ENCODE results near the gene KLHL25. TPM values are rescaled to one million over a fixed set of nuclear protein-coding genes. Genes with fewer than 3 reads are reported as not detected.

The KLHL25 gene
- total RNA-seq, 1 donor from 2014 or later: 11.0 TPM

DNA sequence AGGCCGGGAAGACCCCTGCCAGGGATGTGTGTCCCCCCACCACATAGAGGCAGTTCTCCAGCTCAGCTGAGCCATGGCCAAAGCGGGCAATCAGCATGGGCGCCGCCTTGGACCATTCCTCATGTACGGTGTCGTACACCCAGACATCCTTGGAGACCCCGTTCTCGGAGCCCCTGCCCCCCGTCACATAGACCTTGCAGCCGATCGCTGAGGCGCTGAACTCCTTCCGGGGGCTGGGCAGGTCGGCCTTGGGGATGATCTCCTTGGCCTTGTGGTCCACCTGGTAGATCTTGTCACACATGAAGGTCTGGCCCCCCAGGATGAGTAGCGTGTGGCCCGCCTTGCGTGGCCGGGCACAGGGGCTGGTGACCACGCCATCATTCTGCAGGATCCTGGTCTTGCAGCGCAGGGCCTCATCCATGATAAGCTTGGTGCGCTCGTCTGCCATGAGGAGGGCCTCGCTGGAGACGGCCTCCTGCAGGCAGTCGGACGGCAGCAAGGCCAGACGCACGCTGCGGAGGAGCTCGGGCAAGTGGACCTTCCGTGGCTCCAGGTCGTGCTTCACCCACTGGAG lies 26.0 kb downstream of the KLHL25 start:
- Mint-ChIP-seq H3K27ac (no peak overlapping the region), H3K9me3 (no peaks in the 10 kb centered on the region), H3K27me3 (ENCODE audit: insufficient read depth) (no peaks in the 10 kb centered on the region), H3K4me1 (ENCODE audit: low read depth) (no peaks in the 10 kb centered on the region), H3K4me3 (no peak overlapping the region), H3K36me3 (ENCODE audit: low read depth) (no peaks in the 10 kb centered on the region)
- no peak for DNase-seq (ENCODE audit: low spot score)
- intact Hi-C loops (cut with micrococcal nuclease): no loop called here

DNA sequence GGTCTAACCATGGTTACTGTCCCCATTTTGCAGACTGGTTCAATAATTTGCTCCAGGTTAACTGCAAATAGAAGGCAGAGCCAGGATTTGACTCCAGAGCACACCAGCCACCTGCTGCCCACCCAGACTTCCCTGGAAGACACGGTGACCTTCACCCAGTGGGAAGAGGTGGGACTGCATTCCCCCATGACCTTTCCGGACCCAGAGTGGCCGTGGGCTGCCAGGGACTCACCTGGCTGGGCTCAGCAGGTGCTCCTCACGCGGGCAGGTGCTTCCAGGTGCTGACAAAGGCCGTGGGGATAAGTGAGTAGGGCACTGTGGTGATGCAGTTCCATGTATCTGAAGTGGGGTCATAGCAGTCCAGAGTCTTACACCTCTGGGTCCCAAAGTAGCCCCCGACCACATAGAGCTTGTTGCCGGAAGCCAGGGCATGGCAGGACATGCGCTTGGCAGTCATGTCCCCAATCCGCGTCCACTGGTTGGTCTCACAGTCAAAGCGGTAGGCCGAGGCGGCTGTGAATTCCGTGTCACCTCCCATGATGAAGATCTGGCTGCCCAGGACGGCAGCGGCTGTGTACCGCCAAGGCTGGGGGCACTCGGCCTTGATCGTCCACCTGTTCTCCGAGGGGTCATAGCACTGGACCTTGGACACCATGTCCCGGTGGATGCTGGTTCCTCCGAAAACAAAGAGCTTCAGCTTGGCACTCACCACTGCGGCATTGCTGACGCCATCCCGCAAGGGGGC lies 26.8 kb downstream of the KLHL25 start:
- no peak overlapping the region for H3K27ac Mint-ChIP-seq
- no peaks in the 10 kb centered on the region for H3K27me3 Mint-ChIP-seq (ENCODE audit: insufficient read depth)
- intact Hi-C loops (cut with micrococcal nuclease): no loop called here

DNA sequence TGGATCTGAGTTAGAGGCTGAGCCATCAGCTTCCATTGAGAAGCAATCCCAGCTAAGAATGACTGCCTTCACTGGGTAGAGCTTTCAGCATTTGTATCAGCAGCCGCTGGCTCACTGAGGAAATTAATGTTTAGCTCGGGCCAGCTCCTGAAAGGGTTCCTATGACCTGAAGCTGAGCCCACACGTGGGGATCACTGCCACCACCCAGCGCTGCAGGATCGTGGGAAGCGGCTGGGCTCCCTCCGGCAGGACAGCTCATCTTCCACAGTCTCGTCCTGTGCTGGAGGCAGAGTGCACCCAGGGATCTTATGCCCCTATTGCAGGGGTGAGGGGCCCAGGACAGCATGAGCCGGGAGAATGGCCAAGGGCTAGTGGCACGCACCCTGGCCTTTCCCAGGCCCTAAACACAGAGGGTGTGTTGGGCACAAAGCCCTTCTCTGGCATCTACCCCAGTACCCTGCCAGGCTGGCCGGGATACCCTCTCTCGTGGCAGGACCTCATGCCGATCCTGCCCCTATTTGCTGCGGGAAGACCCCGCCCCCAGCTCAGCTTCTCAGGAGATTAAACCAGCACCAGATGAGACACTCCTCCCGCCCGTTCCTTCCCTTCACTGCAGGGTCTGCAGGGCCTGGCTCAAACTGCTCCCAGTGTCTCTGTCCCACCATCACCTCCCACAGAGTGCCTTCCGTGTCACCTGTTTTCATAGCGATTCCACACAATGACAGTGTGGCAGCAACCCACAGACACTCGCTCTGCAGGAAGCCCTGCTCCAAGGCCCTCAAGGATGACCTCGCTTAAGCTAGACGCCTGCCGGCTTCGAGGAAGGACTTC lies 28.5 kb downstream of the KLHL25 start:
- Mint-ChIP-seq H3K36me3 (ENCODE audit: low read depth) (no peaks in the 10 kb centered on the region), H3K27ac (no peak overlapping the region), H3K27me3 (ENCODE audit: insufficient read depth) (no peaks in the 10 kb centered on the region), H3K4me3 (no peak overlapping the region), H3K4me1 (ENCODE audit: low read depth) (no peaks in the 10 kb centered on the region), H3K9me3 (no peaks in the 10 kb centered on the region)
- no peak for DNase-seq (ENCODE audit: low spot score)
- intact Hi-C loops (cut with micrococcal nuclease): no loop called here

More for the DNA sequence above, 26.8 kb downstream of the KLHL25 start:
- Mint-ChIP-seq H3K36me3 (ENCODE audit: low read depth) (no peaks in the 10 kb centered on the region), H3K9me3 (no peaks in the 10 kb centered on the region), H3K4me1 (ENCODE audit: low read depth) (no peaks in the 10 kb centered on the region), H3K4me3 (no peak overlapping the region)
- no peak for DNase-seq (ENCODE audit: low spot score)

DNA sequence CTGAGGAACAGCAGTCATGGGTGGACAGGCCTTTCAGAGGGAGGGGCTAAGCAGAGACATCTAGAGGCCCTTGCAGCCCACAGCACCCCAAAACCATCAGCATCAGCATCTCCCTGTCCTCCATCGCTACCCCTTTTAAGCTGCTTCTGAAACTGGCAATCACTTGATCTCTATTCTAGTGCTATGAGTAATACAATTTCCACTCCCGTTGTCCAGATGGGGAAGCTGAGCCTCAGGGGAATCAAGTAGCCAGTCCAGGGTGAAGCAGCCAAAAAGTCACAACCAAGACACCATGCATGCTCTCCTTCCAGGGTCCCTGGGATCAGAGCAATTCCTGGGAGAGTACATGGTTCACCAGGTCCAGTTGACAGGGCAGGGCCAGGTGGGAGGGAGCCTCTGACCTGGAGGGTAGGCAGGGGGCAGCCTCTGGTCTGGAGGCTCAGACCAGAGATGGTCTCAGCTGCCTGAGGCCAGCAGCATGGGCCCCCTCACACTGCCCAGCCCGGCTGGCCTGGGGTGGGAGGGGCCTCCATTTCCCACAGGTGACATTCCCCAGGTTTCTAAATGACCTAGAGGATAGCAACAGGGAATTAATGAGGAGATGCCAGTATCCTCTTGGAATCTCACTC lies 30.0 kb downstream of the KLHL25 start:
- Mint-ChIP-seq H3K4me1 (ENCODE audit: low read depth) (no peaks in the 10 kb centered on the region), H3K9me3 (no peaks in the 10 kb centered on the region), H3K27me3 (ENCODE audit: insufficient read depth) (no peaks in the 10 kb centered on the region), H3K27ac (no peak overlapping the region), H3K36me3 (ENCODE audit: low read depth) (no peaks in the 10 kb centered on the region), H3K4me3 (no peak overlapping the region)
- DNase-seq (ENCODE audit: low spot score): no peak
- intact Hi-C loops (cut with micrococcal nuclease): no loop called here

DNA sequence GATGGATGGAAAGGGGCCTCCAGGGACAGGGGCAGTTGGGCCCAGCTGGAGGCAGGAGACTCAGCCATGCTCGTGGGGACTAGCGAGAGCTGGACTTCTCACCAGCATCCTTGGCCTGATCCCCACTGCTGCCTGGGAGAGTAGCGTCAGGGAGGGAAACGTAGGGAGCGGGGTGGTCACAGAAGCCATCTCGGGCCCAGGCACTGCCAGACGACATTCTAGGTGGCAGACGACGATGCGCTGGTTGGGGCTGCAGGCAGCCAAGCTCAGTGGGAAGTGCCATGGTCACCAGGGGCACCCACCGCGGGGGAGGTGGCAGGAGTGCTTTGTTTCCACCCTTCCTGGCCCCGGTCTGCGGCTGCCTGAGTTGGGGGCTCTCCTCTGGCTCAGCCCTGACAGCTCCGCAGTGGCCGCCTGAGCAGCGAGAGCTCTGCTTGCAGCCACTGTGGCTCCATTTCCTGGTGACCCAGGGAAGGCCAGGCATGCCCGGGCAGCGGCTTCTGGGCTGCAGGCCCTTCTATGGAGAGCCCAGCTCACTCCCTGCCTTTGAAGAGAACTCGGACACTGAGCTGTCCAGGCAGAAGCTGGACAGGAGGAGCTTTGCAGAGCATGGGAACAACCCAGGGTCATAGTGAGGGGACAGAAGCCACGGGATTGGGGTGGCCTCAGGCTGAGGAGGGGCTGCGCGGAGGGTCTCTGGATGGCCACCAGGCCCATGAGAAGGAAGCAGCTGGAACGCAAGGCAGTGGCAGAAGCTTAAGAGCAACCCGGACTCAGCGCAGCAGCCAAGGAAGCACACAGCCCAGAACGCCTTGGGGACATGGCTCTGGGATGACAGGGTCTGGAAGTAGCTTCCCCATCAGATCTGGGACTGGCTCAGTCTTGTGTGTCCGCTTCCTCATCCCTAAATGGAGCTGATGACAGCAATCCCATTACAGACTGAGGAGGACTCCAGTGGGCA lies 30.8 kb downstream of the KLHL25 start:
- Mint-ChIP-seq H3K4me3 (no peak overlapping the region), H3K27ac (no peak overlapping the region), H3K36me3 (ENCODE audit: low read depth) (no peaks in the 10 kb centered on the region), H3K4me1 (ENCODE audit: low read depth) (no peaks in the 10 kb centered on the region), H3K27me3 (ENCODE audit: insufficient read depth) (no peaks in the 10 kb centered on the region), H3K9me3 (no peaks in the 10 kb centered on the region)
- DNase-seq (ENCODE audit: low spot score): no peak
- intact Hi-C loops (cut with micrococcal nuclease): no loop called here

DNA sequence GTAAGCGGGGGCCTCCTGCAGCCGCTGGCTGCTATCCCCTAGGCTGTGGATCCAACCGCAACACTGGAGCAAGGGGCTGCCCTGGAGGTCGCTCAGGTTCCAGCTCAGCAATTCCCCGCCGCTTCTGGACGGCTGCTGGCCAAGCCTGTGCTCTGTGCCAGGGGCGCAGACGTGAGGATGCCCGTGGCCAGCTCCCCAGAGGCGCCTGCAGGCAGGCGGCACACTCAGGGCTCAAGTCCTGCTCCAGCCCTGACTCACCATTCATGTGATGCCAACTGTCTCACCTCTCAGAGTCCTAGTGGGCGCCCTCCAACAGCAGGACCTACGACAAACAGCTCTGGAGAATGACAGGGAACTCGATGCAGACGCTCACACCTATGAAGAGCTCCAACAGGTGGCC lies 31.6 kb downstream of the KLHL25 start:
- H3K27ac Mint-ChIP-seq: no peak overlapping the region
- H3K9me3 Mint-ChIP-seq: no peaks in the 10 kb centered on the region
- H3K4me3 Mint-ChIP-seq: no peak overlapping the region
- no peaks in the 10 kb centered on the region for H3K27me3 Mint-ChIP-seq (ENCODE audit: insufficient read depth)
- intact Hi-C loops (cut with micrococcal nuclease): no loop called here
- H3K4me1 Mint-ChIP-seq (ENCODE audit: low read depth): no peaks in the 10 kb centered on the region
- DNase-seq (ENCODE audit: low spot score): no peak
- no peaks in the 10 kb centered on the region for H3K36me3 Mint-ChIP-seq (ENCODE audit: low read depth)

DNA sequence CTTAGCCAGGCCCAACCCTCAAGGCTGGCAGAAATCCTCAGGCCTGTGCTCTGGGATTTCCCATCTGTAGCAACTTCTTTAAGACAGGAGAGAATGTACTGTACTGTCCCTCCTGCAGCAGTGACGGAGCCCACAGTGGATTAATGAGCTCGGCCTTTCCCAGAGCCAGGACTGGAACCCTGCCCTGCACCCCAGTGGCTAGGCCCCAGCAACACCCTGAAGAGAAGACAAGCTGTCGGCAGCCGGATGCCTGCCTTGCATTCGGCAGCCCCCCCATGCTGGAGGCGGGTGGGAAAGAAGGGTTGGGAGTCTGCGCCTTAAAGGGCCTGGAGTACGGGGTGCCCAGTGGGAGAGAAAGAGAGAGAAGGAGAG lies 32.0 kb downstream of the KLHL25 start:
- no peak for DNase-seq (ENCODE audit: low spot score)
- intact Hi-C loops (cut with micrococcal nuclease): no loop called here
- H3K27ac Mint-ChIP-seq: no peak overlapping the region

DNA sequence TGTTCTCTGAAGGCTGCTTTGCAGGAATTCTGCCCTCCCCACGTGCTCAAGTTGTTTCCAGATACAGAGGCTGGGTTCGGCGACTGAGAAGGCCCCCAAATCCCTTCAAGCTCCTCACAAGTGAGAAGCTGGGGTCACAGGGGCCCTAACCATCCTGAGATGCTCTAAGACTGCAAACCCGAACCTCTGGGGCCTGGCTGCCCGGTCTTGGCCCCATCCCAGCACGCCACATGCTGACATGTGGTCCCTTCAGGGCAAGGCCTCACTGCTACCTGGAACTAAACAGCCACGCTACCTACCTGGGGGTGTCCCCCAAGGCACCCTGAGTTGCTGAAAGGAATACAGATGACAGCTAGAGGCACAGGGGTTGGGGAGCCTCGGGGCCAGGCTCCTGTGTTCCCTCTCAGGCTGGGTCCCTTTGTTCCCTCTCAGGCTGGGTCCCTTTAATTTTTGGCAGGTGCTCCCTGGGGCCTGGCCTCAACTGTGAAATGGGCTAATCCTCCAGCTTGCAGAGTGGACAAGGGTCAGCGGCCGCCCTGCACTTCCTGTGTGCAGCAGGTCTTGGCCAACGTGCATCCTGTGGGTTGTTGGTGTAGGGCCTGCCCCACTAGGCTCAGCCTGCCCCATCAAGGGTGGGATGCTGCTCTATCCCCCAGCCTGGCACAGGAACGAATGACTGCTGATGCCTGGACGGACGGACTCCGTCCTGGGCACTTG lies 32.5 kb downstream of the KLHL25 start:
- no peak overlapping the region for H3K27ac Mint-ChIP-seq
- no peaks in the 10 kb centered on the region for H3K4me1 Mint-ChIP-seq (ENCODE audit: low read depth)
- intact Hi-C loops (cut with micrococcal nuclease): no loop called here
- no peak for DNase-seq (ENCODE audit: low spot score)
- H3K4me3 Mint-ChIP-seq: no peak overlapping the region
- H3K36me3 Mint-ChIP-seq (ENCODE audit: low read depth): no peaks in the 10 kb centered on the region
- no peaks in the 10 kb centered on the region for H3K9me3 Mint-ChIP-seq
- H3K27me3 Mint-ChIP-seq (ENCODE audit: insufficient read depth): no peaks in the 10 kb centered on the region

More for the DNA sequence above, 32.0 kb downstream of the KLHL25 start:
- H3K27me3 Mint-ChIP-seq (ENCODE audit: insufficient read depth): no peaks in the 10 kb centered on the region
- no peaks in the 10 kb centered on the region for H3K9me3 Mint-ChIP-seq
- no peaks in the 10 kb centered on the region for H3K4me1 Mint-ChIP-seq (ENCODE audit: low read depth)
- no peaks in the 10 kb centered on the region for H3K36me3 Mint-ChIP-seq (ENCODE audit: low read depth)
- H3K4me3 Mint-ChIP-seq: no peak overlapping the region

DNA sequence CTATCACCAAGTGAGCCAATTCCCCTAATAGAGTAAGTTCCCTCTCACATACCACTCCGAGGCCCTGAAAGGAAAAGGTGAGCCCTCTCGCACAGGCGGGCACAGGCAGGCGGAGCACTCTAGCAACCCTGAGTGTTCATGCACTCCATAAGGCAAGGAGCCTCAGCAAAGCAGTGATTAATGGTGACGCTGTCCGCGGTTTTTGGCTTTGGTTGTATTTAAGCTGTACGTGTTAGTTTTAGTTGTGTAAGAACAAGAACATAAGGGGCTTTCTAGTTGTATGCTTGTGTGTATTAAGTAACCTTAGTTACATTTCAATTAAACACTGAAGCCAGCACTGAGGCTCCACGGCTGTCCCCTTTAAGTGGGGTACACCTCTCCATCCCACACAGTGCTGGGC lies 33.1 kb downstream of the KLHL25 start:
- Mint-ChIP-seq H3K36me3 (ENCODE audit: low read depth) (no peaks in the 10 kb centered on the region), H3K4me1 (ENCODE audit: low read depth) (no peaks in the 10 kb centered on the region), H3K9me3 (no peaks in the 10 kb centered on the region), H3K4me3 (no peak overlapping the region), H3K27me3 (ENCODE audit: insufficient read depth) (no peaks in the 10 kb centered on the region), H3K27ac (no peak overlapping the region)
- intact Hi-C loops (cut with micrococcal nuclease): no loop called here
- no peak for DNase-seq (ENCODE audit: low spot score)

DNA sequence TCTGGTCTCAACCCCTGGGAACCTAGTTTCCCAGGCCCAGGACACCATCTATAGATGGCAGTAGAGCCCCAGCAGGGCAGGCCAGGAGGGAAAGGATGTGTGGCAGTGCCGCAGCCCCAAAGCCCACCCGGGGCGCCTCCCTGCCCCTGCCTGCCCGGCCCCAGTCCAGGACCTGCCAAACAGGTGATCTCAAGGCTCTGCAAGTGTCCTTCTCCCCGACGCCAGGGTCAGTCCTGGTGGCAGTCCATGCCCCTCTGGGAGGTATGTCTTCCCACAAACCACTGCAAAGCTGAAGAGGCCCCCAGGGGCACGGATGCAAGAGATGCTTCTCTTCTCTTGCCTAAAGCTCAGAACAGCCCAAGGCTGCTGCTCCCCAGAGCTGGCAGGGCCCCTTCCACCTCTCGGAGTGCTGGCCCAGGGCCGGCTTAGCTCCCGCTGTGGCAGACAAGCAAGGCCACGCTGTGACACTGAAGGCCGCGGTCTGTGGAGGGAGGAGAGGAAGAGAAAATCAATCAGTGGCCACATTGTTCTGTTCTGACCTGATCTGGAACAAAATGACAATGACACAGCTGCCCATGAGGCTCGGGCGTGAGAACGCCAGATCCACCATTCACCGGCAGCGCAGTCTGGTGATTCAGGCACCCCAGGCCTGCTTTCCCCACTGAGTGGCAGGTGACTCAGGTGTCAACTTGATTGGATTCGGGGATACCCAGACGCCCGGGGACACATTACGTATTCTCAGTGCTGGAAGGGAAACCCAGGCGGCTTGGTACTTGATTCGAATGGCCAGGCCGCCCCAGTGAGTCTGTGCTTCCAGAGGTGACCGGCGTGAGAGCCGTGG lies 34.0 kb downstream of the KLHL25 start:
- no peaks in the 10 kb centered on the region for H3K9me3 Mint-ChIP-seq
- intact Hi-C loops (cut with micrococcal nuclease): no loop called here
- no peak overlapping the region for H3K27ac Mint-ChIP-seq
- no peaks in the 10 kb centered on the region for H3K36me3 Mint-ChIP-seq (ENCODE audit: low read depth)
- no peak for DNase-seq (ENCODE audit: low spot score)
- no peaks in the 10 kb centered on the region for H3K27me3 Mint-ChIP-seq (ENCODE audit: insufficient read depth)
- H3K4me1 Mint-ChIP-seq (ENCODE audit: low read depth): no peaks in the 10 kb centered on the region
- H3K4me3 Mint-ChIP-seq: no peak overlapping the region

DNA sequence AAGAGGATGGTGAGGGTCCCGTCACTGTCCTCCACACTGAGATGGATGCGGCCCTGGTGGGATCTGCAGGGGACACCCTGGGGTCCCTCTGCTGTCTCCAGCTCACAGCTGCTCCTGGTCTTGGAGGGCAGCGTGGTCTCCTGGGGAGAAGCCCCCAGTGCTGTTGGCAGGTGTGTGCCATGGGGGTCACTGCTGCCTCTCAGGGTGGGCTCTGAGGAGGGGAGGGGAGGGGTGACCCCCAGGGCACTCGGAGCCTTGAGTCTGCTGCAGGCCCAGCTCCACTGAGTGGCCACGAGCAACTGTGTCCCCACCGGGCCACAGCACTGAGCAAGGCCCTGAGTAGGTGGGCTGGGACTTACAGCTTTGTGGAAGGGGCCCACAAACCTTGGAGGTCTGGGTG lies 34.7 kb downstream of the KLHL25 start:
- no peak for DNase-seq (ENCODE audit: low spot score)
- no peaks in the 10 kb centered on the region for H3K36me3 Mint-ChIP-seq (ENCODE audit: low read depth)
- no peak overlapping the region for H3K4me3 Mint-ChIP-seq
- H3K27ac Mint-ChIP-seq: no peak overlapping the region
- H3K27me3 Mint-ChIP-seq (ENCODE audit: insufficient read depth): no peaks in the 10 kb centered on the region
- intact Hi-C loops (cut with micrococcal nuclease): no loop called here
- no peaks in the 10 kb centered on the region for H3K9me3 Mint-ChIP-seq
- H3K4me1 Mint-ChIP-seq (ENCODE audit: low read depth): no peaks in the 10 kb centered on the region
